Femur (tissue), 1 donor: ENCODE measurements around the gene SCARB1.

Experiments
- DNase-seq: peaks from one replicate; pipeline ENCODE4 v3.0.0-alpha.2; 2017

The SCARB1 gene

DNA sequence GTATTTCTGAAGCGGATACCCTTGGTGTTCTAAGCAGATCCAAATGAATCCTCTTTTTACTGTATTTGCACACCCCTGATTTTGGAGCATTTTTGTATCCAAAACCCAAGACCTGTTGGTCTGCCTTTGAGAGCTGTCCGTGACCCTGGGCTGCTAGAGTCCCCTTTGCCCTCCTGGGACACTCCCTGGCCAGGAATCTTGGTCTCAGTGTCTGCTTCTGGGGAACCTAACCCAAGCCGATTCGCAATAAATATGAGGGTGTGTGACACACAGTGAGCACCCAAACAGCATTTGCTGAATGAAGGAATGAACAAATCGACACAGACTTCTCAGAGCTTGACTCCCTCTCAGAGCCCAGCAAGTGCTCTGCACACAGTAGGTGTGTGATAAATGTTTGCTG is 92.9 kb downstream of the SCARB1 start:
- no peak for DNase-seq

GRCh38 chr12:124769881-124770512 is 93.7 kb downstream of the SCARB1 start:
- DNase-seq: no peak

- DNase-seq: no peak
Observed at GRCh38 chr12:124769163-124769530, 94.5 kb downstream of the SCARB1 start.

- no peak for DNase-seq
Observed at GRCh38 chr12:124768452-124769162, 95.1 kb downstream of the SCARB1 start.

DNA sequence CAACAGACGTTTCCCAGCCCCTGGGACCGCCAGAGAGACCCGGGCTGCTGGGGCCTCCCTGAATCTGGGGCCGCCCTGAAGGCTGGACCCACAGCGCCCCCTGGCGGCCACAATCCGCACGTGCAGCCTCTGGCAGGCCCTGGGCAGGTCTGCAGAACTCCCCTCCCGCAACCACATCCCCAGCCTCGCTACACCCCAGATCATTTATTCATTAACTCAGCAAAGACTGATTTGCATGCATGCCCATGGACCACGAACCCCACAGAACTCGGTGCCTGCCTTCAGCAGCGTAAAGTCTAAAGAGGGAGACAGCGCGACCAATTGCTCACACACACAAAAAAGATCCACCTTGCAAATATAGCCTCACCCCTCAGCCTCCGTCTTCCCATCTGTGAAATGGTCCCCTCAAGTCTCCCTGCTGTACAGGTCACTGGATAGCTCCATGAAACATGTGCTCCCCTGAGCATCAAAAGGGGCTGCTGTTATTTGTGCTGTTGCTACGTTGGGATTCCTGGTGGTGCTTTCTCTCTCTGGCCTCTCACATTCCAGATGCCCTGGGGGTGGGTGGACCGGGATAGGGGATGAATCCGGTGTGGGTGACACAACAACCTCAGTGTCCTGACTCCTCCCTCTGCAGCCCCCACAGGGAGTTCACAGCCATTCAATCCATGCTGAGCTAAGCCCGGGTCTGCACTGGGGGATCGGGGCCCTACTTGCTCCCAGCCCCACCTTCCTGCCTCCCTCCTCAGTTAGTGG is 96.4 kb downstream of the SCARB1 start:
- DNase-seq: peak; percentile 90

GRCh38 chr12:124766727-124767065 is 97.0 kb downstream of the SCARB1 start:
- no peak for DNase-seq

GRCh38 chr12:124765581-124766489 is 97.8 kb downstream of the SCARB1 start:
- DNase-seq: no peak

DNA sequence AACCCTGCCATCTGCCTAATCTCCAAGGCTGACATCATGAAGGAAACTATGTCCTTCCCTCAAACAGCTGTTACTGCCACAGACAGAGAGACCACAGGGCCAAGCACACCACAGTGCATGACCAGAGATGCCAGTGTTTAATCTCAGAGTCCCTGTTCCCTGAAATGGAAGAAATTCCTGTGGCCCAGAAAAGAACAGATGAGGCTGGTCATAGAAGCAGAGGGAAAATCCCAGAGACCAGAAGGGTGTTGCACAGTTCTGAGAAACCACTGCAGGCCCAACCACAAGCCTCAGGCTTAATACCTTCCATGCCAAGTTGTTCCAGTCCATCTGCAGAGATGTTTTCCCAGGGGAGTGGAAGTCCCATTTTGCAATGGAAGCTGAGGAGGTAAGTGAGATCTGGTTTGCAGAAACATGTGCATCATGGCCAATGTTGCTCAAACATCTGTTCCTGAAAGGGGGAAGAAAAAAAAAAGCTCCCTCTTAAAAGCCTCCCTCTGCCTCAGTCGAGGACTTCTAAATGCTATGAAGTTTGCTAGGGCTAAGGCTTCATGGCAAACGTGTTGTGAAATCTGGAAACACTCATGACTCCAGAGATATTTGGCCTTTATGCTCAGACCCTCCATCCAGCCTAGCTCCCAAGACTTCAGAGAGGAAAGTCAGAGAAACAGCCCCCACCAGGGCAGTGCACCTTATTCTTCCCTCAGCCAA is 98.6 kb downstream of the SCARB1 start:
- DNase-seq: peak; percentile 77

GRCh38 chr12:124764451-124764850 is 99.2 kb downstream of the SCARB1 start:
- no peak for DNase-seq

DNA sequence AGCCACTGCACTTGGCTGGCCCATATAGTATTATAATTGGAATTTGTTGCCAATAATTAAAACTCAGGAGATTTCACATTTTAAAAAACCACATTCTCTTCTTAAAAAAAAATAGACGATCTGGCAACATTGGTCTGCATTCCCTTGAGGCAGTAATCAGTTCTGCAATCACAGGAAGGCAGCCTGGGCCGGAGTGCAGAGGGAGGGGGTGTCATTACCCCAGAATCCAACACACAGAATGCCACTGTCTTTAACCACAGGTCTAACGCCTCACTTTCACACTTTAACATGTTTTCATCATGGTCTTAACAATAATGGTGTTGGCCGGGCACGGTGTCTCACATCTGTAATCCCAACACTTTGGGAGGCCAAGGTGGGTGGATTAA is 100.1 kb downstream of the SCARB1 start:
- DNase-seq: no peak

DNA sequence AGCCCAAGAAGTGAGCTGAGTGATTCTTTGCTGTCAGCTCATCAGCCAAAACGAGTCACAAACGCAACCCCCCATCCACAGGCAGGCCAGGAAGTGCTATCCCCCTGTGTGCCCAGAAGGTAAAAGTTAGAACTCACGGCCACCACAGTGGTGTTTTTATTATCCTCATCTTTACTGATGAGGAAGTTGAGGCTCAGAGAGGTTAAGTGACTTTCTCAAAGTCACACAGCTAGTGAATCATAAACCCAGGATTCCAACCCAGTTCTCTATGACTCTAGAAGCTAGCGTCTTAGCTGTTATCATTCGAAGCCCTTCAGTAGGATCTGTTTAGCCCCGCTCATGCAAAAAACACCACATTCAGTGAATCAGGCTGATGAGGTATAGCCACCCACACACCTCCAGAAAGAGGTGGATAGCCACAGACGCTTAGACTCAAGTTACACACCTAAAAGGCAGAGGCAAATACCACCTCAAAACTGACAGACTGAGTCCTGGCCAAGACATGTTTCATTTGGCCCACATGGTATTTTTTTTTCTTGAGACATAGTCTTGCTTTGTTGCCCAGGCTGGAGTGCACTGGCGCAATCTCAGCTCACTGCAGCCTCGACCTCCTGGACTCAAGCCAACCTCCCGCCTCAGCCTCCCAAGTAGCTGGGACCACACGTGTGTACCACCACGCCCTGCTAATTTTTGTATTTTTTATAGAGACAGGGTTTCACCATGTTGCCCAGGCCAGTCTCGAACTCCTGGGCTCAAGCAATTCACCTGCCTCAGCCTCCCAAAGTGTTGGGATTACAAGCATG is 100.7 kb downstream of the SCARB1 start:
- no peak for DNase-seq

DNA sequence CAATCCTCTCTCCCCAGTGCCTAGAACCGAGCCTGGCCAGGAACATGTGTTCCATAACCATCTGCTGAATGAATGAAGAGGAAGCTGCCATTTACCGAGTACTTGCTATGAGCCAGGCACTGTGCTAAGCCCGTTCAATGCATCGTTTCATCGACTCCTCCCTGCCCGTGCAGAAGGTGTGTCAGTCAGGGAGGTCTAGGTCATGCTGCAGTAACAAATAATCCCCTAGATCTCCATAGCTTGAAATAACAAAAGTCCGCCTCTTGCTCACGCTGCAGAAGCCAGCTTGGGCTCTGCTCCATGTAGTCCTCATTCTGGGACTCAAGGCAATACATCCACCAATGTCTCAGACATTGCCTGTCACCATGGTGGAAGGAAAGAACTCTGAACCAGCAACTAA is 101.3 kb downstream of the SCARB1 start:
- DNase-seq: no peak

- DNase-seq: peak; percentile 65
Observed at GRCh38 chr12:124761871-124762270, 101.8 kb downstream of the SCARB1 start.

- no peak for DNase-seq
Observed at GRCh38 chr12:124761056-124761455, 102.6 kb downstream of the SCARB1 start.

- DNase-seq: no peak
Observed at GRCh38 chr12:124760560-124760959, 103.1 kb downstream of the SCARB1 start.

DNA sequence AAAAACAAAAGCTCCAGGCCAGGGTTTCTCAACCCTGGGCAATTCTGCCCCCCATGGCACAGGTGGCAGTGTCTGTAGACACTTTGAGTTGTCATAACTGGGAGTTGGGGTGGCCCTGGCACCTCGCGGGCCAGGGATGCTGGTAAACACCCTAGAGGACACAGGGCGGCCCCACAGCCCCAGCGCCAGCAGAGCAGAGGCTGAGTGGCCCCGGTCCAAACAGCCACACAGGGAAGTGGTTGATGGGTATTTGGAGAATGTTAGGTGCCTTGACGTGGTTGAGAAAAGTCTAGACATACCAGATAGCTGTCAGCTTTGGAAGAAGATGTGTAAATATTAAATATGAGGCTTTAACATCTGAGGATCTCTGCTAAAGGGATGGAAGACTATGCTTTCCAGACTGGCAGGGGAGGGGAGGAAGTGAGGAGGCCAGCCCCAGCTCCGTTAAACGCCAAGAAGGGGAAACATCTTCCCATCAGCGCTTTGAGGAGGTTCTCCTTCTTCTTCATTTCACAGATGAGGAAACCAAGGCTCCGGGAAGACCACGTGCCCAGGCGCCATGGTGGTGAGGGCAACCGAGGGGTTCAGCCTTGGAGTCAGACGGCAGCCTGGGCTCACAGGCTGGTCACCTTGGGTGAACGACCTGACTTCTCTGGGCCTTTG is 103.7 kb downstream of the SCARB1 start:
- no peak for DNase-seq

- DNase-seq: no peak
Observed at GRCh38 chr12:124758266-124759220, 105.1 kb downstream of the SCARB1 start.

DNA sequence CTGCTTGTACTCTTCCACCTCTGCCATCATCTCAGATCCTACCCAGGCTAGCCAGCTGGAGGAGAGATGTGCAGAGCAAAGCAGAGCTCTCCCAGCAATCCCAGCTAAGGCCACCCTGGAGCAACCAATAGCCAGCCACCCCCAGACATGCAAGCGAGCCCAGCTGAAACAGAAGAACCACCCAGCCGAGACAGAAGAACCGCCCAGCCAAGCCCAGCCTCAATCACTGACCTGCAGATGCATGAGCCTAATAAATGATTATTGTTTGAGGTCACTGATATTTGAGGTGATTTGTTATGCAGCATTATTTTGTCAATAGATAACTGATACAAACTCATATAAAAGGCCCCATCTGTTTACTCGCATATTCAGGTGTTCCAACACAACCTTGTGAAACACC is 106.3 kb downstream of the SCARB1 start:
- DNase-seq: no peak

DNA sequence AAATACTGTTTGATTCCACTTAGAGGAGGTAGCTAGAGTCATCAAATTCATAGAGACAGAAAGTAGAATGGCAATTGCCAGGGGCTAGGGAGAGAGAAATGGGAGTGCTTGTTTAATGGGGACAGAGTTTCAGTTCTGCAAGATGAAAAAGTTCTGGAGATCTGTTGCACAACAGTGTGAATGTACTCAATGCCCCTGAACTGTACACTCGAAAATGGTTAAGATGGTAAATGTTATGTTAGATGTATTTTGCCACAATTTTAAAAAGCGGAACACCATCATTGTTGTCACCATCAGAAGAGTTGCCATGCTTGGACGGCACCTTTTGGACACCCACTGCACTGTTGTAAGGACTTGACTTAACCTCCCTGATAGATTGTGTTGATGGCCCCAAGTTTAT is 106.9 kb downstream of the SCARB1 start:
- no peak for DNase-seq

DNA sequence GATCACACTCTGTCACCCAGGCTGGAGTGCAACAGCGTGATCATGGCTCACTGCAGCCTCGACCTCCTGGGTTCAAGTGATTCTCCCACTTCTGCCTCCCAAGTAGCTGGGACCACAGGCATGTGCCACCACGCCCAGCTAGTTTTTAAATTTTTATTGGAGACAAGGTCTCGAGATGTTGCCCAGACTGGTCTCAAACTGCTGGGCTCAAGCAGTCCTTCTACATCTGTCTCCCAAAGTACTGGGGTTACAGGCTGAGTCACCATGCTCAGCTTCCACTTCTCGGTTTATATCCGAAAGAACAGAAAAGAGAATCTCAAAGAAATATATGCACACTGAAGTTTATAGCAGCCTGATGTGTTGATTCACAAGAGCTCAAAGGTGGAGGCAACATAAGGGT is 107.5 kb downstream of the SCARB1 start:
- DNase-seq: no peak
